SU-DHL-6 (cell line): ENCODE results near the gene EPC1.

Experiments
- H2AFZ ChIP-seq: fragments of 200-600 bp; sonication (generic); 2 replicates; pipeline ENCODE4 v1.6.1; 2014; ENCODE audit warnings: low read depth, mild to moderate bottlenecking, moderate library complexity, mixed read lengths, antibody characterized with exemption, low read length; ENCODE audit not compliant: severe bottlenecking
- H3F3A ChIP-seq: fragments of 200-600 bp; shearing (Covaris generic); 2 replicates; pipeline ENCODE4 v1.6.0; 2016; ENCODE audit warnings: antibody characterized with exemption, mild to moderate bottlenecking; ENCODE audit not compliant: insufficient read depth
- H3K27ac ChIP-seq: fragments of 200-600 bp; sonication (generic); 2 replicates; pipeline ENCODE4 v1.5.1; 2016; ENCODE audit warnings: low read depth, mild to moderate bottlenecking, low read length, moderate library complexity, mixed read lengths
- H3K27me3 ChIP-seq: fragments of 200-600 bp; sonication (generic), shearing (Covaris generic); 2 replicates; pipeline ENCODE4 v1.6.0; 2014; ENCODE audit warnings: mild to moderate bottlenecking, low read length
- H3K36me3 ChIP-seq: fragments of 200-600 bp; sonication (generic); 2 replicates; pipeline ENCODE4 v1.6.1; 2014; ENCODE audit warnings: mild to moderate bottlenecking, low read length, mixed read lengths
- H3K4me2 ChIP-seq: fragments of 300-600, 200-600 bp; shearing (Covaris generic), sonication (generic); 2 replicates; pipeline ENCODE4 v1.6.0; 2014; ENCODE audit warnings: low read length, low read depth, mild to moderate bottlenecking; ENCODE audit not compliant: poor library complexity, severe bottlenecking
- H3K4me3 ChIP-seq: fragments of 200-600 bp; sonication (generic); 2 replicates; pipeline ENCODE4 v1.5.1; 2014; ENCODE audit warnings: antibody characterized with exemption, low read length, mild to moderate bottlenecking, mixed read lengths; ENCODE audit not compliant: insufficient read depth, poor library complexity, severe bottlenecking
- H3K79me2 ChIP-seq: fragments of 200-600 bp; sonication (generic); 2 replicates; pipeline ENCODE4 v1.6.1; 2014; ENCODE audit warnings: mild to moderate bottlenecking, low read length, moderate library complexity; ENCODE audit not compliant: insufficient read depth
- H3K9ac ChIP-seq: fragments of 200-600 bp; sonication (generic); 2 replicates; pipeline ENCODE4 v1.7.0; 2014; ENCODE audit warnings: mild to moderate bottlenecking, low read length
- H3K9me2 ChIP-seq: fragments of 200-600 bp; sonication (generic); replicated peaks from 2 replicates; pipeline ENCODE4 v1.6.1; 2014; ENCODE audit warnings: low read length; ENCODE audit not compliant: insufficient read depth
- H3K9me3 ChIP-seq: fragments of 200-600 bp; sonication (generic); 2 replicates; pipeline ENCODE4 v1.6.1; 2014; ENCODE audit warnings: low read length, mixed read lengths; ENCODE audit not compliant: insufficient read depth
- H4K20me1 ChIP-seq: fragments of 200-600 bp; sonication (generic); 2 replicates; pipeline ENCODE4 v1.6.1; 2014; ENCODE audit warnings: low read depth, mild to moderate bottlenecking, antibody characterized with exemption, low read length, moderate library complexity, mixed read lengths
- EZH2phosphoT487 ChIP-seq: fragments of 200-600 bp; sonication (generic), shearing (Covaris generic); conservative IDR thresholded peaks from 2 replicates; pipeline ENCODE4 v1.6.1; 2018; ENCODE audit warnings: mild to moderate bottlenecking, antibody characterized with exemption, low read length, moderate library complexity, mixed read lengths
- TF ChIP-seq, protein P1 (sequence below): fragments of 200-600 bp; sonication (generic); IDR thresholded peaks from one replicate; pipeline ENCODE4 v1.5.1; 2017; ENCODE audit warnings: antibody characterized with exemption, mild to moderate bottlenecking, low read length, moderate library complexity; ENCODE audit not compliant: insufficient read depth, poor library complexity, severe bottlenecking

The EPC1 gene

DNA sequence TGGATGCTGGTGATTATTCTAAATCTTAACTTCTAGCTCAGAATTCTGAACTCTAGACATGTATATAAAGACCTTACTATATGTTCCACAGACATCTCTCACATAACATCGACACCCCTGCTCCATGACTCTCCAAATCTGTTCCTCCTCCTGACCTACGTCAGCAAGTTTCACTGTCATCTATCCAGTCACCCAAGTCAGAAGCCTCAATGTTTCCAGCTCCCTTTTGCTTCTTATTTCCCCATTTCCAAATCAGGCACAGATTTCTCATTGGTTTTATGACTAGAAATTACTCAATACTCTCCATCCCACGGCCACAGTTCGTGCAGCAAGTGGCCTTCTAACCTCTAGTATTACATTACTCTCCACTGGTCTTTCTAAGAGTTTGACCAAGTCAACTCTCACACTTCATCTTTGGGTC lies 28.5 kb downstream of the EPC1 start:
- Histone ChIP-seq H3K36me3 (0 out of 2 replicates have a peak, but pooled peaks cover 2% of the 10 kb centered on the region), H3K27me3 (no peaks in the 10 kb centered on the region), H2AFZ (no peak overlapping the region), H3K9me2 (no peaks in the 10 kb centered on the region), H3K79me2 (peaks cover 100% of the 10 kb centered on the region), H3K4me3 (no peak overlapping the region), H3K4me2 (peak overlapping the region; percentile 64), H3K9ac (peak overlapping the region; percentile 32), H3K27ac (peak overlapping the region; percentile 68), H3F3A (peaks cover 11% of the 10 kb centered on the region; the same call in 1 of the 2 replicates), H4K20me1 (peaks cover 11% of the 10 kb centered on the region; the same call in 1 of the 2 replicates), H3K9me3 (no peaks in the 10 kb centered on the region)
- TF ChIP-seq EZH2phosphoT487: no peak
- TF ChIP-seq, protein P1, sequence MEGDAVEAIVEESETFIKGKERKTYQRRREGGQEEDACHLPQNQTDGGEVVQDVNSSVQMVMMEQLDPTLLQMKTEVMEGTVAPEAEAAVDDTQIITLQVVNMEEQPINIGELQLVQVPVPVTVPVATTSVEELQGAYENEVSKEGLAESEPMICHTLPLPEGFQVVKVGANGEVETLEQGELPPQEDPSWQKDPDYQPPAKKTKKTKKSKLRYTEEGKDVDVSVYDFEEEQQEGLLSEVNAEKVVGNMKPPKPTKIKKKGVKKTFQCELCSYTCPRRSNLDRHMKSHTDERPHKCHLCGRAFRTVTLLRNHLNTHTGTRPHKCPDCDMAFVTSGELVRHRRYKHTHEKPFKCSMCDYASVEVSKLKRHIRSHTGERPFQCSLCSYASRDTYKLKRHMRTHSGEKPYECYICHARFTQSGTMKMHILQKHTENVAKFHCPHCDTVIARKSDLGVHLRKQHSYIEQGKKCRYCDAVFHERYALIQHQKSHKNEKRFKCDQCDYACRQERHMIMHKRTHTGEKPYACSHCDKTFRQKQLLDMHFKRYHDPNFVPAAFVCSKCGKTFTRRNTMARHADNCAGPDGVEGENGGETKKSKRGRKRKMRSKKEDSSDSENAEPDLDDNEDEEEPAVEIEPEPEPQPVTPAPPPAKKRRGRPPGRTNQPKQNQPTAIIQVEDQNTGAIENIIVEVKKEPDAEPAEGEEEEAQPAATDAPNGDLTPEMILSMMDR: no peak

DNA sequence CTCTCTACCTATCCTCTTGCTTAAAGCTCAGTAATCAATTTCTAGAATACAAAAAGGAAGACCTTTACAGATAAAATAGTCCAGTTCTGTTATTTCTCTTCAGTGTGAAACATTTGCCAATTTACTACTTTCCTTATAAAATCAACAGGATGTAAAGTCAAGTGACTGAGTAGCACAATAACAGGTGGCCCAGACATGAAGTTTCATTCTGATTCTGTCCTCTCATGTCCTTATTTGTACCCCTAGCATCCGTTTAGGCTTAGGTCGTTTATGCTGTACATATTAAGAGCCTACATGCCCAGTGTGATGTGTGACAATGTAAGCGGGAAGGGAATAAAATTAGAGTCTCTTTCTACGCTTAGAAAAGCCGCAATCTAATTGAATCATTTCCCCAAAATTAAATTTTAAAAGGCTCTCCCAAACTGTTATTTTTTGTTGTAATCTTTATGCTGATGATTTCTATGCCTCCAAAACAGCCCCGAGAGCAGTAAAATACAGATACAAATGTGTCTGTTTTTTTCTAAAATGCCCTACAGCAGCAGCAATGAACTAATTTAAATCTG lies 29.1 kb downstream of the EPC1 start:
- Histone ChIP-seq H3K4me3 (no peak overlapping the region), H3K79me2 (peaks cover 100% of the 10 kb centered on the region), H3K9ac (peak overlapping the region; percentile 32), H4K20me1 (peaks cover 8% of the 10 kb centered on the region; the same call in 1 of the 2 replicates), H3K36me3 (0 out of 2 replicates have a peak, but pooled peaks cover 3% of the 10 kb centered on the region), H3K9me3 (no peaks in the 10 kb centered on the region), H3K9me2 (no peaks in the 10 kb centered on the region), H3K27ac (peak overlapping the region; percentile 68), H3K27me3 (no peaks in the 10 kb centered on the region), H3F3A (0 out of 2 replicates have a peak, but pooled peaks cover 6% of the 10 kb centered on the region), H2AFZ (no peak overlapping the region), H3K4me2 (peak overlapping the region; percentile 64)
- TF ChIP-seq, protein P1: no peak
- no peak for TF ChIP-seq EZH2phosphoT487

DNA sequence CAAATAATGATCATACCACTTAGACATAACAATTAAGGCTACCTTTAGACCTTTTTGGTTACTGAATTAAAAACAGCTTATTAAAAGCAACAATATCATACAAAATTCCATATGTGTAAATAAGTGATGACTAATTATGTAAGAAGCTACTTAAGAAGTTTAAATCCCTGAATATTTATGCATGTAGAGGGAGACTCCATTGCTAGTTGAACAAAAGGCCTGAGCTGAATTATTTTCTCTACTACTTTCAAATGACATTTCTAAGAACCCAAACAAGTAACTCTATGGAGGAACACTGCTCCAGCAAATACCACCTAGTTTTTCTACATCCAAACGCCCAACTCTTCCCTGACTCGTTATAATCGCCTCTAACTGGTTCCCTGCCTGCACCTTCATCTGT lies 31.5 kb downstream of the EPC1 start:
- H3K9me2 ChIP-seq: no peaks in the 10 kb centered on the region
- H3K27ac ChIP-seq: no peak overlapping the region
- no peaks in the 10 kb centered on the region for H3K27me3 ChIP-seq
- no peak overlapping the region for H2AFZ ChIP-seq
- H3K4me3 ChIP-seq: no peak overlapping the region
- 0 out of 2 replicates have a peak, but pooled peaks cover 3% of the 10 kb centered on the region for H3F3A ChIP-seq
- H4K20me1 ChIP-seq: no peaks in the 10 kb centered on the region
- TF ChIP-seq EZH2phosphoT487: no peak
- TF ChIP-seq, protein P1: no peak
- H3K79me2 ChIP-seq: peaks cover 100% of the 10 kb centered on the region
- 0 out of 2 replicates have a peak, but pooled peaks cover 4% of the 10 kb centered on the region for H3K36me3 ChIP-seq
- peak overlapping the region; percentile 14 for H3K4me2 ChIP-seq
- no peak overlapping the region for H3K9ac ChIP-seq
- H3K9me3 ChIP-seq: no peaks in the 10 kb centered on the region
